EL (cell line): Measurements from ENCODE around the gene MTA2.

Experiments
- DNase-seq: peaks from one replicate; pipeline ENCODE4 v3.0.0-alpha.2; 2016

MTA2 gene

DNA sequence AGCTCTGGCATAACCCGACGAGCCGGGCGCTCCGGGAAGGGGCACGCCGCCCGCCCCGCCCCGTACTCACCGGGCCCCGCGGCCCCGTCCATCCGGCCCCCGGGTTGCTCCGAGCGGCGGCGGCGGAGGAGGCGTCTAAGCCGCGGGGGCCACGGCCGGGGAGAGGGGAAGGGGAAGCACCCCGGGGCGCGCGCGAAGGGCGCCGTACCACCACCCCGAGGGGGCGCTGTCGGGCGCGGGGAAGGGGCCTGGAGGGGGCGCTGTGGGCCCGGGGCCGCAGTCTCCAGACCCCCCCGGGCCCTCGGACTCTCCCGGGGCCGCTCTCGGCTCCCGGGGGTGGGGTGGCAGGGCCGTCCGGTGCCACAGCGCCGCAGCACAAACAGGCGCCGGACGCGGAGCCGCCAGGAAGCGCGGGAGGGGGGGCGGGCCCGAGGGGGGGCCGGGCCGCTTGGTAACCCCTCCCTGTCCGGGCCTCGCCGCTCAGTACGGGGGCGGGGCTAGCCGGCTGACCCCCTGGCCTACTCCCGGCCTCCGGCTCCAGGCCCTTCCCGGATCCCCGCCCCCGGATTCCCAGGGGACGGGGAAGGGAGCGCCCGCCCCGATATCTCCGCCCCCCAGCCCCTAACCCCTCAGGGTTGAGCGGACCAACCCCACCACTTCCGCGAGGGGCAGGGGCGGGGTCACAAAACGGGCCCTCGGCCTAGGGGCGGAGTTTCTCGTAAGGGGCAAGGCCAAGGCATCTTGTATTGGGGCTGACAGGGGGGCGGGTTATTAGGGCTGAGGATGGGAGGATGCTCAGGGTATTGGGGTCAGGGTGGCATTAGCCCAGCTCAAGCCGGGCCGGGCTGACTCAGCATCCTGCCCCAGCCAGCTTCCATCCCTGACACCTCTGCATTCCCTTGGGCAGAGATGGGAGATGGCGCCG lies 11.0 kb upstream of the MTA2 start, which contains the start of the genes EML3 and ROM1:
Gene EML3 (minus strand): TSS at position 410 of the 925 bp plus-strand sequence. CDS start 318 bp downstream, at position 92.
Gene ROM1 (plus strand): TSS at position 892 of the 925 bp plus-strand sequence. CDS start 25 bp downstream, at position 917.
- DNase-seq: peak; percentile 93

DNA sequence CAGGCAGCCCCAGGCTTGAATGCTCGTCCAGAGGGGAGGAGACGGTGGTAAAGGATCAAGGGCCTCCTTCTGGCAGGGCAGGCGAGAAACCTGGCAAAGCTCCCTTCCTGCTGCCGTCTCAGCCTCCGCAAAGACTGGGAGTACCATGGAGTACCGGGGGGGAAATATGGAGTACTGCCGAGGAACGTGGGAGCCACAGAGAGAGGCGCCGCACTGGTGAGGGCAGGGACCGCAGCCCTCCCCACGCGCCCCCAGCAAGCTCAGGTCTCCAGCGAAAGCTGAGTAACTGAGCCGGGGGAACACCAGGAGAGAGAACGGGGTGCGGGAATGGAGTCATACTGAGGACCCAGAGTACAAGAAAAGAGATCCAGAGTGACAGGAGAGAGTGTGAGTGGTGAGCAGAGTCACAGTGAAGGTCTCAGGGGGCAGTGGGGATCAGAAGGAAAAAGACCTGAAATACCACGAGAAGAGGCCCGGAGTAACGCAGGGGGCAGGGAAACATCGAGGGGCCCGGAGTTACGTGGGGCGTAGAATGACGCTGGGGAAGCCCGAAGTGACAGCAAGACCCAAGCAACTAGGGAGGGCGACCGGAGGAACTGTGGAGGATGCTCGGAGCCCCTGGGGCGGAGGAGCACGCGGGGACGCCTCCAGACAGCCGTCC lies 10.2 kb upstream of the MTA2 start:
- peak; percentile 71 for DNase-seq

DNA sequence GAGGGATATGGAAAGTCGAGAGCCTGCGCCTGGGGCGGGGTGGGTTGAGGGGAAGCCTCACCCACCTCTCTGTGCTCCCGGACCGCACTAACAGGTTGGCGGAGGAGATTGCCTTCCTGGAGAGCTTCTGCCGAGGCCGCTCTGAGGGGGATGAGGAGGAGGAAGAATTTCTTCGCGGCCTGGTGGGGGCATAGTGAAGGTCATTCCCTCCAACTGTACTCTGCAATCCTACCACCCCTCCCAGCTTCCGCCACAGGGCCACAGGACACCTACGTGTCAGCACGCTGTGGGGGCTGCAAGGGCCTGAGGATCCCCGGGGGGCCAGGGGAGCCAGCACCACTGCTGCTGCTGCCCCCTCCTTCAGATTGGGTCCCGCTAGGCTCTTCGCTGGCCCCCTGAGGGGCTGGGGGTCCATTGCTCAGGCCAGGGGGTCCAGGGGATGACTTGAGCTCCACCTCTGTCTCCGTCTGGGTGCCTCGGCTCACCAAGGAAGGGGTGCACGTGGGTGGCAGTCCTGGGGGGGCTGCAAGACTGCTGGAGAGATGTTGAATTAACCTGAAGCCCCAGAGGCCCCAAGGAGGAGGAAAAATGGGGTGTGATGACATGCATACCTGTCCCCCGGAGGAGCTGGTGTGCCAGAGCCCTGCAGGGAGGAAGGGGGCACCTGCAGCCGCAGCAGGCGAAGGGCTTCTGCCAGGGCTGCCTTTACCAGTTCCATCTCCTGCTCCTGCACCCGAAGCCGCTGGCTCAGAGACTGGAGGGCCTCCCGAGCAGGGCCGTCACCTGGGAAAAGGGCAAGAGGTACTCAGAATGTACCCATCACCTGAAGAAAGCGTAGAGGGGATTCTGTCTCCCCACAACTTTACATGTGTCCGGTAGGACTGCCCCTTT lies 9.4 kb upstream of the MTA2 start:
- DNase-seq: no peak

DNA sequence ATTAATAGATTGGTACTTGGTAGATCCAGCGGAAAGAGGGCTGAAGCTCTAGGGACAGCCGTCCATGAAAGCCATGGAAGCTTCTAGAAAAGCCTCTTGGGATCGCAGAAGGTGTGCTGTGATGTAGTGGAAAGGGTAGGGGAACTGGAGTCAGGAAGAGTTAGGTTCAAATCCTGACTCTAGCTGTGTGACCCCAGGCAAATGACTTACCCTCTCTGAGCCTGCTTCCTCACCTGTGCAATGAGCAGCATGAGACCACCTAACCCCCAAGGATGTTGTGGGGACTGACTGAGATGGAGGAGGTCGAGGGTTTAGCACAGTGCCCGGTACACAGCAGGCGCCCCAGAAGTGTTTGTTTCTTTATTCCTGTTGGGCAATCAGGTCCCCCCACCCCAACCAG lies 8.7 kb upstream of the MTA2 start:
- no peak for DNase-seq

DNA sequence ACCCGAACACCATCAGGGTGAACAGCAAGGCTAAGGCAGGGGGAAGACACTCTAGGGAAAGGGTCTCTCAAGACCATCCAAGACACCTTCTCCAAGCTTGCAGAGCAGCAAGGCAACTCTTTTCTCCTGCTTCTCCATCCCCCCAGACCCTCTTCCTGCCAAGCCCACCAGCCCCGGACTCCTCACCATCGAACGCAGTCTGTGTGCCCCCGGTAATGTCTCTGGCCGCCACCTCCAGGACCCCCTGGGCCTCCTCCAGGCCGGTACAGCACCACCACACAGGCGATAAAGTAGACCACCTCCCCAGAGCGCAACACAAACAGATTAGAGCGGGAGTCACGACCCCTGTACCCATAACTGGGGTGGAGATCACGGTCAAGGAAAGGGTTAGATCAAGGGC lies 7.1 kb upstream of the MTA2 start:
- no peak for DNase-seq

DNA sequence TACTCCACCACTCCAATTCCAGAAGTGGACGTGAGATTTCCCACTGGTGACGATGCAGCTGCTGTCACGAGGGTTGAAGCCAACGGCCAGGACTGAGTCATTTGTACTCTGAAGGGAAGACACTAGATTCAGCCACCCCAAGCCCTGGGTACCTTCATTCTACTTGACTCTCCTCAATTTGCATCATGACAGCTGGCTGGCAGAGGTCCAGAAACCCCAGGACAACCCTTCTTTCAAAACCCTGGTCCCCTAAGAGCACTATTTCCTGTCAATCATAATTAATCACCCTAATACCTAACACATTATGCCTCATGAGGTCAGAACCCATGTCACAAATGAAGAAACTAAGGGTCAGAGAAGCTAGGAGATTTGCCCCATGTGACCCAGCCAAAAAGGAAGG lies 6.0 kb upstream of the MTA2 start:
- DNase-seq: no peak

DNA sequence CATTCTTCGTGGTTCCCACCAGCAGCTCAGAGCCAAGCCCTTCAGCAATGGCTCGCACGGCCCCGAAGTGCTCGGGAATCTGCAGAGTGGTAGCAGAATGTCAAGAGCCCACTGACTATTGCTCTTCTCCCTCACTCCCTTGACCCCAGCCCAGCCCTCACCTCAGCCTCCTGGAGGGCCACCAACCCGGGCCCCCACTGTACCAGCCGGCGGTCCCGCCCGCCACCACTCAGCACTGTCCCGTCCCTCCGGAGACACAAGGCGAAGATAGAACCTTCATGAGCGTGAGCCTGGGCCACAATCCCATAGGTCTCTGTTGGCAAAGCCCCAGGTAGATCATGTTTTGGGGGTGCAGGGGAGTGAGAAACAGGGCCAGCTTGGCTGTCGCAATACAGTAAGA lies 4.2 kb upstream of the MTA2 start:
- DNase-seq: no peak

DNA sequence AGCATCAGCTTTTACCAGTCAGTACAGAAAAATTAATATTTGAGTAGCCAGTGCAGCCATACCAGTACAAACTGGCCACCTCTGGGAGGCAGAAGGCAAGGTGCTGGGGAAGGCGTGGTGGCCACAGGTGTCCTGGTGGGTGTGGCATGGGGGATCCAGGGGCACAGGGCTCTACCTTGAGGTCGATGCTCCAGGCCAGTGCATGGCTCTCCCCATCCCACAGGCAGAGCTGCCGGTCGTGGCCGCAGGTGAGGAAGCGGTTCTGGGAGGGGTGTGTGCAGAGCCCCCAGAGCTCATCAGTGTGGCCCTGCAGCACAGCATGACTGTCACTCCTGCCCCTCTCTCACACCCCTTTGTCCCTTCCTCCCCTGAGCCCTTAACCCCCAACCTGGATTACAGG lies 3.8 kb upstream of the MTA2 start:
- DNase-seq: no peak

DNA sequence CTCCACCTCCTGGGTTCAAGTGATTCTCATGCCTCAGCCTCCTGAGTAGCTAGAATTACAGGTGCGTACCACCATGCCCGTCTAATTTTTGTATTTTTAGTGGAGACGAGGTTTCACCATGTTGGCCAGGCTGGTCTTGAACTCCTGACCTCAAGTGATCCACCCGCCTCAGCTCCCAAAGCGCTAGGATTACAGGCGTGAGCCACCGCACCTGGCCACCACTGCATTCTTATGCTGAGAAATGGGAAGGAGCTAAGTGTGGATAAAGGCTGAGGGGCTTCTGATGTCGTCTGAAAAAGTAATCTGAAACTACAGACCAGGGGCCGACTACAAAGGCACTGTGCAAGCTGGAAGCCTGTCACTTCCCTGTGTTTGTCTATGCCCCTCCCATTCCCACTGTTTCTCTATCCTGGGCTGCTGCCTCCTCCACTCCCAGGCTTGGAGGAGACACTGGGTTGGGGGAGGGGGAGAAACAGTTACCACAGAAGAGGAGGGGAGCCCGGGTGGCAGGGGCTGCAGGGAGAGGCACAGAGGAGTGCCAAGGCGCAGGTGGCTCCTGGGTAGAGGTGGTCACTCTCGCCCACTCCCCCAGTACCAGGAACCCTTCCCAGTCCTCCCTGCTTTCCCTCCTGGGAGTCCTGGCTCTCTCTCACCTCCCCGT lies 2.9 kb upstream of the MTA2 start:
- DNase-seq: no peak

DNA sequence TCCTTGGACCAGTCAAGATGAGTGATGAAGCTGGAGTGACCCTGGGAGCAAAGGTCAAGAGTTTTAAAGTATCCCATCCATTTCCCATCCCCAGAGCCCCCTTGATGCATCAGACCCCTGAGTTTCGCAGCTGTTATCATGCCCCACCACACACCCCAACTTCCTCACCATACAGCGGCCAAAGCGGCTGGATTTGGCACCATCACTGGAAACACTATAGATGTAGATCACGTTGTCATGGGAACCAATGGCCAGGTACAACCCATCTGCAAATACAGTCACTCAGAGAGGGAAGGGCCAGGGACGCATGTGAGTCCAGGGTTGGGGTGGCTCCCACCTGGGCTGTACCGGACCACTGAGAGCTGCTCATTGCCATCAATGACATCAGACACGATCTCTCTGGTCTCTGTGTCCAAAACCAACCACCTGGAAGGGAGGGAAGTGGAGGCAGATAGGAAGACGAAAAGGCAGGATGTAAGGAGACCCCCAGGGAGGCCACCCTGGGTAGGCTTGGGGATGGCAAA lies 2.2 kb upstream of the MTA2 start:
- DNase-seq: no peak

DNA sequence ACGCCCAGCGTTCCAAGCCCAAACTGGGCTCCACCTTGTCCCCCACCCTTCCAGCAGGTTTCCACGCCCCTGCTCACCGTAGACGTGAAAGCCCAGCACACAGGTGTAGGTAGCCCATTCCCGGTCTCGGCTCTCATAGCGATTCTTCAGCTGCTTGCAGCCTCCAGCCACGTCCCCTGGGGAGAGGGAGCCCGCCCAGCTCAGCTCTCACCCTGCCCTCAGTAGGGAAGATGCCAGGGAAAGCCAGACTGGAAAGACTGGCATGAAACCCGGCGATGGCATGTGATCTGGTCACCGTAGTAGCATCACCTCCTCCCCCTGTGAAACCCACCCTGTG lies 1.4 kb upstream of the MTA2 start:
- DNase-seq: no peak

DNA sequence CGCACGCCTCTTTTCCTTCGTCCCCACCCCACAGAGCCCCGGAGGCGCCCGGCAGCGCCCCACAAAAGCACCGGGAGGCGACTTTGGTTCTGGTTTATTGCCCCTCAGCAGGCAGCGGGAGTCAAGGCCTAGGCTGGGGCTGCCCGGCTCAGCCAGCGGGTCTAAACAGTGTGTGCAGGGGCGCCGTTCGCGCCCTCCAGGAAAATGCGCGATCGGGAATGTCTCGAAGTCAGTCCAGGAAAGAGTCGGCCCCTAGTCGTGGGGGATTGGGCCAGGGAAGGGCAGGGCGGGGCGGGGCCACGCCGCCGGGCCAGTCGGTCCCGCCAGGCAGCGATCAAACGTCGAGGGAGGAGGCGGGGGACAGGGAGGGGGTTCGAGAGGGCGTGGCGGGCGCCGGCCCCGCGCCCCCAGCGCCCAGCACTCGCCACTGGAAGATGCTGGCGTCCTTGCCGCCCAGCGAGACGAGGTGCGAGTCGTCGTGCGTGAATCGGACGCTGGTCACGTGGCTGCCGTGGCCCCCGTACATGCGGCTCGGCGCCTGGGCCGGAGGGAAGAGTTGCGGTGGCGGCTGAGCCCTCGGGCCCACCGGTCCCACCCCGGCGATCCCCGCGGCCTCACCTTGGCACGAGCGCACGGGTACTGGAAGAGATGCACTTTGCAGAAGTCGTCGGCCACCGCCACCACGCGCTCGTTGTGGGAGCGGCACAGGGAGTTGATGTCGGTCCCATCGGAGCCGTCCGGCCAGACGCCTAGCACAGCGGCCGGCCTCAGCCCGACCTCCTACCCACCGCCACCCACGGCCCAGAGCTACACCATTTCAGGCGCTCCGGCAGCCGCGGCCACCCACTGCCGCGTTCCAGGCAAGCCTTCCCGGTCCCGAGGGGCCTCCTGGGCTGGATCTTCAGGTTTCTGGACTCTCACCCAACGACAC lies 741 bp upstream of the MTA2 start:
- DNase-seq: peak; percentile 61

DNA sequence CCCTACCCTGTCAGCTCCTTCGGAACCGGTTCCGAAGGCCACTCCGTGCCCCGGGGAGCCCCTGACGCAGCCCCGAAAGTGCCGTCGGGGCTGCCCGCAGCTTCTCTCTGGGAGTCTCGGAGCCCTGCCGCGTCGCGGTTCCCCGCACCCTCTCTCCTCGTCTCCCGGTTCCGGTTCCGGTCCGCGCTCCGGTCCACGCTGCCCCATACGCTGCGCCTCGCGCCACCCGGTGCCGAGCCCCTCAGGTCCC lies 618 bp downstream of the MTA2 start:
- no peak for DNase-seq

DNA sequence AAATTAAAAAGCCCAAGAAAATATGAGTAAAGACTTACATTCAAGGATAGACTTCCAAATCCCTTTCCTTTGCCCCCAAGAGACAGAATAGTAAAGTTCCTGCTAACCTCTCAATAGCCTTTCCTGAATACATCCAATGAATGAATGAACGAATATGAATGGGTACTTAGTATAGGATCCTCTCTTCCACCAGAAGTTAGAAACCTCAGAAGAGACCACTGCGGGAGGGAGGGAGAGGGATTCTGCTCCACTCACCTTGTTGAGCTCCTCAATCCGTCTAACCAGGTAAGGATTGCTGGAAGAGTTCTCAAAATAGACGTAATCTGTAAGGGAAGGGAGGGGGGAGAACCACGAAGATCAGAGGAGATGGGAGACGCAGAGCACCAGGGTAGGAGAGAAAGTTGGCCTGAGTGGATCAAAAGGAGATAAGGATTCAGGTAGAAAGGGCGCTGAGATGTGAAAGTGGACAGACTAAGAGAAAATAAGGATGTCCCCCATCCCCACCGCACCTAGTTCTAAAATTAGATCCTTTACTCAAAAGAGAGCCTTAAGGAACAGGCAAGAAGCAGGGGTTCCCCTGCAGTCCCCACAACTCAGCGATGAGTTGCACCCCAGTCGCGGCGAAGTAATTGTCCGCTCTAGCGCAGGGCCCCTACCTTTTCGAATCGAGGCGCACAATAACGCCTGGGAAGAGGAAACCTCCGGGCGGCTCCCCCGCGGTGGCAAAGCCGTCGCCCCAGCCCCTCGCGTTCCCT lies 1.1 kb downstream of the MTA2 start:
- DNase-seq: no peak

DNA sequence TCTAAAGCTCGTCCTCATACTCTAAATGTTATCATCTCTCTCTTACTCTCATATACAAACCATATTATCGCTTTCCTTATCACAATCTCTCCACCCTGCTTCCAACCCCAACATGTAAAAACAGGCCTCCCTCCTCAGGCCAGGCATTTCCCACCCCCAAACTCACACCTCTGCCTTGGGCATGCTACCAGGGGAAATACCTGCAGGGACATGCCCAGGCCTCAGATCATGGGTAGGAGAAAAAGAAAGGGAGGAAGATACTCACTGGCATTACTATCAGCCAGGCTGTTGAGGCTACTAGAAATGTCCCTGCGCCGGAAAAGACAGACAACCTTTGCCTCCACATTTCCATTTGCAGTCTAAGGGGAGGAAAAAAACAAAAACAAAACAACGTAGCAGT lies 1.8 kb downstream of the MTA2 start:
- no peak for DNase-seq

DNA sequence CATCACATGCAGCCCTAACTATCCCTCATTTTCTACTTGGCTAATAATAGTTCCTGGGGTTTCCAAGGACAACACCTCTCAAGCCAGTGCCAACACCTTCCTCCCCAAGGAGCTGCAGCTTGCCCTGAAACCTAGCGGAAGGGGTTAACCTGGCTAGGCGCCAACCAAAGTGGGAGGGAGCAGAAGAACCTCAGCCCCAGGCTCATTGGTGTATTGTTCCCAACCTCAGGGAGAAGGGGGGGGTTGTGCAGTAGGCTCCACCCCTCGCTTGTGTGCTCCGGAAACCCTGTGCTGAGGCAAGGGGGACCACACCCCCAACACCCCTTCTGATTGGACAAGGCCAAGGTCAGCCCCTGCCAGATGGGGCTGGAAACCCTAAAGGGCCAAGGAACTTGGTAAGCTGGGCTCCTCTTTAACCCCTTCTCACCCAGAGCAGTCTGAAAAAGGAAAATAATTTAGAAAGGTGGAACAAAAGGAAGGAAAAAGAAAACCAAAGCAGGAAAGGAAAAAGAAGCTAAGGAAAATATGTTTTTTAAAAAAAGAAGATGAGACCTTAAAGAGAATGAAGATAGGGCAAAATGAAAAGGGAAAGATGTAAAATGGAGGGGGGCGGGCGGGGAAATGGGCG lies 2.5 kb downstream of the MTA2 start:
- DNase-seq: peak; percentile 99

DNA sequence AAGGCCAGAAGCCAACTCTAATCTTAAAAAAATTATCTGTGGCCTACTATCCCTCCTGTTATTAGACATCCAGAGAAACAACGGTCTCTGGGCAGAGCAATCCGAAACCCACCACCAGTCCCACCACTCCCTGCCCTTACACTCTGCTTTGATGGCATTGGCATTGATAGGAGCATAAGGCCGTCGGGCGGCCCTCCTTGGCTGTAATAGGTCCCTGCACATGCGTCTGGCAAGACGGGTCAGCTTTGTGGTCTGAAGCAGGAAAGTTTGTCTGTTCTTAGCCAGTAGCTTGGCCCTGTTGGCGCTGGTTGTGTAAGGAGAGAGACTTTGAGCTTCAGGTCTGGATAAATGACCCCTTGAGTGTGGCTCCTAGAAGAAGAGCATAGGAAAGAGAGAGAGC lies 6.5 kb downstream of the MTA2 start:
- DNase-seq: no peak

DNA sequence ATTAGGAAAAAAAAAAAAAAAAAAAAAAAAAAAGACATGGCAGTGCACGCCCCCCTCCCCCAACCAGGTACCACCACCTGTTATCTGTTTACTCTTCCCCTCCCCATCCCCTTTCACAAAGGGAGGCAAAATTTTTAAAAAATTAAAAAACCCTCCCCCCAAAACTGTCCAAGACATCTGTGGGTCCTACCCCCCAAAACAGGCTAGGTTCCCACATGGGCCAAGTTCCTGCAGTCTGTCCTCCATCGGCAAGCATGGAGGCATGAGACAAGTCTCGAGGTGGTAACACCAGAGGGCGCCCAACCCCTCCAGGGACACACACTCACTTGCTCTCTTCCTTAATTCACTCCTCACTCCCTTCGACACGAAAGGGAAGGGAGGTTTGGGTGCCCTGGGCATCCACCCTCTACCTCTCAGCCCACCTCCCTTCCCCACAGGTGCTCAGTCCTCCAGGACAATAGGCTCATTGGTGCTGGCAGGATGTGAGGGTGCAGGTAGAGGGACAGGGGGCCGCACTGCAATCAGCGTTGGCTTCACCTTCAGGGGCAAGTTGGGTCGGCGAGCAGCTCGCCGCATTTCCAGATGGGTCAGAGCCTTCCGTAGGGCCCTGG lies 8.1 kb downstream of the MTA2 start:
- peak; percentile 82 for DNase-seq

DNA sequence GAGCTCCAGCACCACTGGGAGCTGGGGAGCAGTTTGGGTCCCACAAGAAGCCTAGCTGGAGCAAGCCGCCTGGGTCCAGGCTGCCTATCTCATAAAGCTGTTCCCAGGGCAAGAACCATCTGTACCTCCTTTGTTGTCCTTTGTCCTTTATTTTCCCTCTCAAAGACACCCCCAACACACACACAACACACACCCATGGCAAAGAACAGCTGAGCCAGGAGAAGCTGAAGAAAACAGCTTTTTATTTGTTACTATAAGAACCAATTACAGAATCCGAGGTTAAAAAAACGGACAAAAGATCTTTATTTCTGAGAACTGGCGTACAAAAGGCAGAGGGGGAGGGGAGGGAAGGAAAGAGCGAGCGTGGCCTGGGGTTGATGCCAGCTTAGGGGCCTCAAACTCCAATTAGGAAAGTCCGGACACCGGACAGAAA lies 8.7 kb downstream of the MTA2 start:
- DNase-seq: no peak
